Measurements from ENCODE around the gene OR1F1. TPM values are rescaled to one million over a fixed set of nuclear protein-coding genes. Genes with fewer than 3 reads are reported as not detected.

The OR1F1 gene
- total and polyA plus RNA-seq, 2 of the 8 experiments (the other 6 are each of a cell fraction or from before 2014, with no cell fraction given) = 0.52 to 1.2 TPM

DNA sequence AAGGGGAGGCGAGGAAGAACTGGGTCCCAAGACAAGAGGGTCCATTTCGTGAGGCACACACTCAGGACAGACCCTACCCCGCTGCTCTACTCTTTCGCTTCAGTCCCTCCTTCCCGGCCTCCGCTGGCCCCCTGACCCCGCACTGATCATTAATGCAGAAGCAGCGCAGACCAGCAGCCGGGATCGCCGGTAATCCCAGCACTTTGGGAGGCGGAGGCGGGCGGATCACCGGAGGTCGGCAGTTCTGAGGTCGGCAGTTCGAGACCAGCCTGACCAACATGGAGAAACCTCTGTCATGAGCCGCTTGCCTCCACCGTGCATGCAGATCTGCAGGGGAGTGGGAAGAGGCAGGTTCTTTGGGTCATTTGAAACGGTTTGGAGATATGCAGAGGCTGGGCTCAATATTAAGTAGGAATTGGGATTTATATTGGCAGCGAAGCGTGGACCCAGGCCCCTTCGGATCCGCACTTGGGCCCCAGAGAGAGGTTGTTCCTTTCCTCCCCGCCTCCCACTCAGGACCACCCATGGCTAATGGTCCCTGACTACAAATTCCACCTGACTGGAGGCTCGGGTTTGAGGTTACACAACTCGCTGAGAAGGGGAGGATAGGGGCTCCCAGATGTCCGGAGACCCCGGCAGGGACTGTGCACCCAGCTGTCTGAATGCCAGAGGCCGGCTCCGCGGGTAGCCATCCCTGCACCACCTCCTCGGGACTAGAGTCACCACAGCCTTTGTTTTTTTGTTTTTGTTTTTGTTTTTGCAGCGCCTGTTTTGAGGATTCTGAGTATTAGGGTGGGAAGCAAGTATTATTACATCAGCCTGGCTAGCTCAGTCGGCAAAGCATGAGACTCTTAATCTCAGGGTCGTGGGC, 23.6 kb upstream of the OR1F1 start:
- H3K9me3 ChIP-seq (ENCODE audit: insufficient read depth in 2 of 2, low read depth in 1 of 2, low read length in 1 of 2) = peaks cover 8 to 12% of the 10 kb centered on the region in 2 experiments
- WGBS, 2 experiments (ENCODE audit: extremely low coverage in 1 of 2, insufficient coverage in 1 of 2, insufficient read length in 1 of 2, insufficient replicate concordance in 2 of 2, low coverage in 1 of 2, low lambda C conversion rate in 2 of 2, missing lambda C conversion rate in 1 of 2) = 93% methylated on average over 36 of the region's 37 CpGs; no CpG with 5 or more reads in 1 of the 2 experiments
- H2AK5ac ChIP-seq (ENCODE audit: low read depth, low read length) = no peak overlapping the region
- H2BK12ac ChIP-seq (ENCODE audit: low read depth, low read length) = no peak overlapping the region
- H3K23me2 ChIP-seq (ENCODE audit: low read depth, low read length) = no peaks in the 10 kb centered on the region
- no peaks in the 10 kb centered on the region for H3K79me1 ChIP-seq (ENCODE audit: low read depth, low read length)
- H3K9ac ChIP-seq (replicated peaks in 1 of 4; ENCODE audit: extremely low read depth in 1 of 4, low read depth in 3 of 4, low read length in 3 of 4) = no peak overlapping the region
- H2BK15ac ChIP-seq (ENCODE audit: low read length) = no peak overlapping the region
- no peak overlapping the region for H3K4me3 ChIP-seq (ENCODE audit: extremely low read depth in 1 of 4, insufficient read depth in 2 of 4, low read depth in 3 of 4, low read length in 4 of 4)
- peak overlapping the region; percentile 35; the same call in 1 of the 2 replicates for H4K8ac ChIP-seq (ENCODE audit: extremely low read depth, insufficient read depth, low read length)
- H3K23ac ChIP-seq (ENCODE audit: insufficient read length) = no peak overlapping the region
- no peaks in the 10 kb centered on the region for H3K36me3 ChIP-seq (ENCODE audit: control insufficient read depth in 2 of 4, insufficient read depth in 4 of 4, low read length in 3 of 4)
- H3K56ac ChIP-seq (replicated peaks; ENCODE audit: insufficient read length, low read depth, low read length) = no peak overlapping the region
- no peak overlapping the region for H4K5ac ChIP-seq (ENCODE audit: insufficient read length, low read depth, low read length)
- H2AFZ ChIP-seq (ENCODE audit: low read length) = no peak overlapping the region
- H3K79me2 ChIP-seq (ENCODE audit: control insufficient read depth in 1 of 2, insufficient read depth in 2 of 2, low read length in 2 of 2) = no peaks in the 10 kb centered on the region
- no peaks in the 10 kb centered on the region for H4K20me1 ChIP-seq (replicated peaks in 1 of 2; ENCODE audit: control insufficient read depth in 1 of 2, insufficient read depth in 2 of 2, low read length in 2 of 2)
- no peak overlapping the region for H3K4ac ChIP-seq (replicated peaks; ENCODE audit: insufficient read length, low read depth, low read length)
- CTCF ChIA-PET (ENCODE audit: partially characterized antibody) = interaction anchor here (0.5 to 3.1 kb wide), 12 partner anchors 8 to 65 kb away, joined by 3 to 22 read pairs (median 4); partner anchors contain the start of gene ZSCAN10
- no peak overlapping the region for H2BK20ac ChIP-seq (ENCODE audit: low read length)
- DNase-seq (ENCODE audit: low read depth in 1 of 2, low spot score in 2 of 2) (no peak), FAIRE-seq (no peak)
- H2BK5ac ChIP-seq (ENCODE audit: low read depth, low read length) = no peak overlapping the region
- no peaks in the 10 kb centered on the region for H3K4me1 ChIP-seq (replicated peaks in 1 of 4; ENCODE audit: control insufficient read depth in 3 of 4, insufficient read depth in 4 of 4, low read length in 3 of 4)
- no peak overlapping the region for H3K14ac ChIP-seq (ENCODE audit: insufficient read length)
- H3K27ac ChIP-seq (ENCODE audit: low read depth, low read length) = no peak overlapping the region
- no peak overlapping the region for H4K91ac ChIP-seq (replicated peaks; ENCODE audit: insufficient read length, low read length)
- no peak overlapping the region for H2BK120ac ChIP-seq (replicated peaks; ENCODE audit: low read depth, low read length)
- POLR2A ChIA-PET (ENCODE audit: partially characterized antibody) = interaction anchor here (0.6 kb wide), 2 partner anchors 29 to 95 kb away, joined by 3 to 4 read pairs; partner anchors contain the start of gene ZNF213
- peaks cover 0 to 4% (median 1%) of the 10 kb centered on the region in 4 experiments; a peak in 3 of 7 replicates for H3K27me3 ChIP-seq (replicated peaks in 1 of 4; ENCODE audit: control insufficient read depth in 3 of 4, extremely low read depth in 1 of 4, insufficient read depth in 3 of 4, low read length in 3 of 4)
- H3K4me2 ChIP-seq (ENCODE audit: insufficient read depth in 1 of 2, low read depth in 2 of 2, low read length in 2 of 2) = no peak overlapping the region
- H3K18ac ChIP-seq (ENCODE audit: extremely low read depth, low read length) = no peak overlapping the region
- TF ChIP-seq RXRA (IDR thresholded peaks at IDR 0.05; ENCODE audit: insufficient read depth, low read depth, low read length) (no peak), CBX5 (IDR thresholded peaks at IDR 0.05; ENCODE audit: low read depth, low read length) (no peak), CHD1 (IDR thresholded peaks at IDR 0.05; ENCODE audit: low read depth, low read length) (no peak), RNF2 (IDR thresholded peaks at IDR 0.05; ENCODE audit: borderline replicate concordance, low read depth, low read length, missing control alignments, poor library complexity, severe bottlenecking) (no peak), SIN3A (conservative IDR thresholded peaks at IDR 0.05 in 1 of 2, IDR thresholded peaks at IDR 0.05 in 1 of 2; ENCODE audit: low read depth in 1 of 2, low read length in 2 of 2) (no peak), POLR2AphosphoS5 (IDR thresholded peaks at IDR 0.05; ENCODE audit: low read depth, low read length) (no peak), CEBPB (IDR thresholded peaks at IDR 0.05; ENCODE audit: low read depth, low read length) (no peak)
- TF ChIP-seq, protein P1, sequence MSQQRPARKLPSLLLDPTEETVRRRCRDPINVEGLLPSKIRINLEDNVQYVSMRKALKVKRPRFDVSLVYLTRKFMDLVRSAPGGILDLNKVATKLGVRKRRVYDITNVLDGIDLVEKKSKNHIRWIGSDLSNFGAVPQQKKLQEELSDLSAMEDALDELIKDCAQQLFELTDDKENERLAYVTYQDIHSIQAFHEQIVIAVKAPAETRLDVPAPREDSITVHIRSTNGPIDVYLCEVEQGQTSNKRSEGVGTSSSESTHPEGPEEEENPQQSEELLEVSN (IDR thresholded peaks at IDR 0.05) = no peak
- TF ChIP-seq, protein P2, sequence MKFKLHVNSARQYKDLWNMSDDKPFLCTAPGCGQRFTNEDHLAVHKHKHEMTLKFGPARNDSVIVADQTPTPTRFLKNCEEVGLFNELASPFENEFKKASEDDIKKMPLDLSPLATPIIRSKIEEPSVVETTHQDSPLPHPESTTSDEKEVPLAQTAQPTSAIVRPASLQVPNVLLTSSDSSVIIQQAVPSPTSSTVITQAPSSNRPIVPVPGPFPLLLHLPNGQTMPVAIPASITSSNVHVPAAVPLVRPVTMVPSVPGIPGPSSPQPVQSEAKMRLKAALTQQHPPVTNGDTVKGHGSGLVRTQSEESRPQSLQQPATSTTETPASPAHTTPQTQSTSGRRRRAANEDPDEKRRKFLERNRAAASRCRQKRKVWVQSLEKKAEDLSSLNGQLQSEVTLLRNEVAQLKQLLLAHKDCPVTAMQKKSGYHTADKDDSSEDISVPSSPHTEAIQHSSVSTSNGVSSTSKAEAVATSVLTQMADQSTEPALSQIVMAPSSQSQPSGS (IDR thresholded peaks at IDR 0.05; ENCODE audit: low read length) = no peak
